Measurements from ENCODE around the gene SECTM1.

Gene SECTM1

DNA sequence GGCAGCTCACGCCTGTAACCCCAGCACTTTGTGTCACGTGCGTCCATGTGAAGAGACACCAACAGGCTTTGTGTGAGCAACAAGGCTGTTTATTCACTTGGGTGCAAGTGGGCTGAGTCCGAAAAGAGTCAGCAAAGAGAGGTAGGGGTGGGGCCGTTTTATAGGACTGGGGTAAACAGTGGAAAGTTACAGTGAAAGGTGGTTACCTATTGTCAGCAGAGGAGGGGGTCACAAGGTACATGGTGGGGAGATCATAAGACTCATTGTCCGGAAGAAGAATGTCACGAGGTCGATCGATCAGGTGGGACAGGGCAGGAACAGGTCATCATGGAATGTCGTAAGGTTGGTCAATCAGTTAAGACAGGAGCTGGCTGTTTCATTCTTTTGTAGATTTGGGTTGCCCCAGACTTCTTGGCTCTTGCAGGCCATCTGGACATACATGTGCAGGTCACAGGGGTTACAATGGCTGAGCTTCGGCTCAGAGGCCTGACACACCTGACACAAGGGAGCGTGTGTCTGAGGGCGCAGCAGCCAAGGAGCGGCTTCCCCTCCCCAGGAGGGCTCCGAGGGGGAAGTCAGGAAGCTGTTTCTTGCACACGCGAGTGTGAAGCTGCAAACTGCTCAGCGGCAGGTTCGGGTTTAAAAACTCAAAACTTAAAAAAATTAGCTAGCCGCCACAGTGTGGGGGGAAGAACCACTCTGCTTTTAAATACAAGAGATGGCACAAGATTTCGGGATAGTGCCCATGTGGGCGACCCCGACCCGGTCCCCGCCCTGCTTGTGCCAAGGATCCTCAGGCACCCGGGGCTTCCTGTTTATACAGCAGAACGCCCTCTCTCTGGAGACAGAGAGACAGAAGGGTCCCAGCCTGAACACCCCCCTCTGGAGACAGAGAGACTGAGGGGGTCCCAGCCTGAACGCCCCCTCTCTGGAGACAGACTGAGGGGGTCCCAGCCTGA, 13.1 kb upstream of the SECTM1 start:
- TF ChIP-seq, protein P1, sequence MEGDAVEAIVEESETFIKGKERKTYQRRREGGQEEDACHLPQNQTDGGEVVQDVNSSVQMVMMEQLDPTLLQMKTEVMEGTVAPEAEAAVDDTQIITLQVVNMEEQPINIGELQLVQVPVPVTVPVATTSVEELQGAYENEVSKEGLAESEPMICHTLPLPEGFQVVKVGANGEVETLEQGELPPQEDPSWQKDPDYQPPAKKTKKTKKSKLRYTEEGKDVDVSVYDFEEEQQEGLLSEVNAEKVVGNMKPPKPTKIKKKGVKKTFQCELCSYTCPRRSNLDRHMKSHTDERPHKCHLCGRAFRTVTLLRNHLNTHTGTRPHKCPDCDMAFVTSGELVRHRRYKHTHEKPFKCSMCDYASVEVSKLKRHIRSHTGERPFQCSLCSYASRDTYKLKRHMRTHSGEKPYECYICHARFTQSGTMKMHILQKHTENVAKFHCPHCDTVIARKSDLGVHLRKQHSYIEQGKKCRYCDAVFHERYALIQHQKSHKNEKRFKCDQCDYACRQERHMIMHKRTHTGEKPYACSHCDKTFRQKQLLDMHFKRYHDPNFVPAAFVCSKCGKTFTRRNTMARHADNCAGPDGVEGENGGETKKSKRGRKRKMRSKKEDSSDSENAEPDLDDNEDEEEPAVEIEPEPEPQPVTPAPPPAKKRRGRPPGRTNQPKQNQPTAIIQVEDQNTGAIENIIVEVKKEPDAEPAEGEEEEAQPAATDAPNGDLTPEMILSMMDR (IDR thresholded peaks at IDR 0.05; ENCODE audit: low read depth, low read length): no peak
- no peak for DNase-seq (ENCODE audit: extremely low read depth, low read depth)

- DNase-seq (ENCODE audit: extremely low read depth, low read depth): no peak
- TF ChIP-seq, protein P1 (IDR thresholded peaks at IDR 0.05; ENCODE audit: low read depth, low read length): no peak
Measured at GRCh38 chr17:82345151-82345976, 11.8 kb upstream of the SECTM1 start.

- DNase-seq (ENCODE audit: extremely low read depth, low read depth): no peak
- TF ChIP-seq, protein P1 (IDR thresholded peaks at IDR 0.05; ENCODE audit: low read depth, low read length): no peak
Measured at GRCh38 chr17:82344175-82344907, 10.8 kb upstream of the SECTM1 start.

GRCh38 chr17:82343560-82343959, 10.0 kb upstream of the SECTM1 start:
- no peak for DNase-seq (ENCODE audit: extremely low read depth, low read depth)

GRCh38 chr17:82342361-82343079, 9.0 kb upstream of the SECTM1 start:
- DNase-seq (ENCODE audit: extremely low read depth, low read depth): no peak
- TF ChIP-seq, protein P1 (IDR thresholded peaks at IDR 0.05; ENCODE audit: low read depth, low read length): no peak

More at GRCh38 chr17:82343560-82343959, 10.0 kb upstream of the SECTM1 start:
- TF ChIP-seq, protein P1 (IDR thresholded peaks at IDR 0.05; ENCODE audit: low read depth, low read length): no peak

- TF ChIP-seq, protein P1 (IDR thresholded peaks at IDR 0.05; ENCODE audit: low read depth, low read length): no peak
- DNase-seq (ENCODE audit: extremely low read depth, low read depth): no peak
Measured at GRCh38 chr17:82339634-82340580, 6.3 kb upstream of the SECTM1 start.
